ENCODE measurements around the gene ZIK1. TPM values are rescaled to one million over a fixed set of nuclear protein-coding genes. Genes with fewer than 3 reads are reported as not detected.

ZIK1 gene
- total and polyA plus RNA-seq, 9 of the 15 experiments (the other 6 are each of a cell fraction or from before 2014, with no cell fraction given), result 0.03 to 0.42 (median 0.15) TPM; not detected in 1

GRCh38 chr19:57599761-57600383 lies 15.9 kb downstream of the ZIK1 start, which contains the start of gene ZNF530 (continued):
- TF ChIP-seq ZNF695 (CRISPR knock-in tag; IDR thresholded peaks at IDR 0.05) (no peak), TCF7L2 (IDR thresholded peaks at IDR 0.05; ENCODE audit: low read depth, low read length) (no peak), CHD2 (IDR thresholded peaks at IDR 0.05; ENCODE audit: low read depth, low read length) (no peak), OTX1 (CRISPR knock-in tag; IDR thresholded peaks at IDR 0.05) (no peak), JUN (IDR thresholded peaks at IDR 0.05; ENCODE audit: borderline replicate concordance, low read depth, low read length) (no peak), JUN (CRISPR knock-in tag; IDR thresholded peaks at IDR 0.05; ENCODE audit: borderline replicate concordance) (no peak), KAT7 (CRISPR knock-in tag; IDR thresholded peaks at IDR 0.05; ENCODE audit: borderline replicate concordance) (no peak), SNIP1 (IDR thresholded peaks at IDR 0.05; ENCODE audit: low read depth) (no peak), ID3 (CRISPR knock-in tag; IDR thresholded peaks at IDR 0.05) (no peak), ID3 (tag; IDR thresholded peaks at IDR 0.05) (no peak), CREBBP (IDR thresholded peaks at IDR 0.05; ENCODE audit: low read depth, low read length) (no peak), PCBP2 (IDR thresholded peaks at IDR 0.05; ENCODE audit: low read depth, low read length, poor library complexity, severe bottlenecking) (no peak), ZBTB12 (CRISPR knock-in tag; IDR thresholded peaks at IDR 0.05) (no peak), ZNF318 (IDR thresholded peaks at IDR 0.05; ENCODE audit: borderline replicate concordance in 1 of 2, low read depth in 1 of 2) (no peak), ZKSCAN1 (IDR thresholded peaks at IDR 0.05; ENCODE audit: low read depth, low read length) (no peak), CTCF (IDR thresholded peaks at IDR 0.05 in 2 of 3, conservative IDR thresholded peaks at IDR 0.05 in 1 of 3; ENCODE audit: insufficient read depth in 2 of 3, low read depth in 1 of 3, low read length in 3 of 3) (no peak), ZFP1 (CRISPR knock-in tag; IDR thresholded peaks at IDR 0.05) (no peak)

Measured in K562 (cell line).